Gastrocnemius medialis (tissue), 4 donors: ENCODE measurements around the gene WDR76. TPM values are rescaled to one million over a fixed set of nuclear protein-coding genes. Genes with fewer than 3 reads are reported as not detected.
"Not testable (repeated sequence)": the region's sequence is repeated elsewhere in the genome, so short reads cannot be mapped to it uniquely, and the experiment has no call there.

Experiments
- ATAC-seq, 2 donors: fragments of 150-250 bp; one replicate each; pipeline ENCODE4 v1.9.1; 2016
- DNase-seq, 2 donors: peaks; one replicate each; pipeline ENCODE4 v3.0.0-alpha.2; 2019
- H3K27ac ChIP-seq, 4 donors: fragments of 200-600 bp; sonication (generic); 1 replicate in 1 of 4; 2 replicates in 3 of 4; pipeline ENCODE4 v1.5.1; 2016 to 2018; ENCODE audit warnings: mild to moderate bottlenecking in 2 of 4, moderate library complexity in 1 of 4
- H3K27me3 ChIP-seq, 3 donors: fragments of 200-600 bp; sonication (generic) in 2 of 3; 1 replicate in 1 of 3; 2 replicates in 2 of 3; pipeline versions ENCODE4 v1.5.1 to v1.6.0; 2016 to 2019; ENCODE audit warnings: mild to moderate bottlenecking in 1 of 3, moderate library complexity in 1 of 3
- H3K36me3 ChIP-seq, 2 donors: fragments of 200-600 bp; sonication (generic) in 1 of 2; one replicate each; pipeline ENCODE4 v1.5.1; 2017 to 2018
- H3K4me1 ChIP-seq, 2 donors: fragments of 200-600 bp; sonication (generic) in 1 of 2; one replicate each; pipeline ENCODE4 v1.5.1; 2016 to 2017; ENCODE audit warnings: mild to moderate bottlenecking in 2 of 2
- H3K4me3 ChIP-seq, 4 donors: fragments of 200-600 bp; sonication (generic) in 3 of 4; 1 replicate in 1 of 4; 2 replicates in 3 of 4; pipeline ENCODE4 v1.5.1; 2016 to 2019; ENCODE audit warnings: mild to moderate bottlenecking in 2 of 4
- H3K9me3 ChIP-seq, 3 donors: fragments of 200-600 bp; sonication (generic) in 2 of 3; 1 replicate in 1 of 3; 2 replicates in 2 of 3; pipeline ENCODE4 v1.5.1; 2016 to 2019
- CTCF ChIP-seq, 5 experiments: fragments of 450-650 bp in 3 of 5; fragments of 200-600 bp in 2 of 5; sonication (generic) in 2 of 5; IDR thresholded peaks in 4 of 5; conservative IDR thresholded peaks in 1 of 5; 1 replicate in 4 of 5; 2 replicates in 1 of 5; pipeline ENCODE4 v1.5.1; 2016 to 2019; ENCODE audit warnings: antibody characterized with exemption in 5 of 5, mild to moderate bottlenecking in 3 of 5, moderate library complexity in 3 of 5
- POLR2A ChIP-seq, 2 donors: fragments of 450-650 bp; IDR thresholded peaks; one replicate each; pipeline ENCODE4 v1.6.1; 2017; ENCODE audit warnings: antibody characterized with exemption in 2 of 2, mild to moderate bottlenecking in 2 of 2, moderate library complexity in 2 of 2
- in situ Hi-C, 4 donors: fragments of 200-750 bp; cut with MboI; loops; one replicate each; pipeline versions ENCODE4 v1.15.0 to v1.8.0; 2017; ENCODE audit warnings: low sequenced_read_pairs in 4 of 4
- intact Hi-C: fragments of 100-400 bp; cut with DNase I; formaldehyde crosslinking; loops from one replicate; pipeline ENCODE4 v1.15.1; 2023; ENCODE audit warnings: low total_unique reads
- total RNA-seq, 4 donors: library from RNA; depleted of rRNA; stranded (reverse); fragments of >200 nt; gene quantifications; one replicate each; pipeline versions ENCODE4 v1.1.0 to v1.2.3, GENCODE V29; 2016

Gene WDR76
- total RNA-seq, 4 donors from 2014 or later = 0.12 to 1.0 (median 0.37) TPM

GRCh38 chr15:43832485-43832884 lies 5.7 kb downstream of the WDR76 start:
- in situ Hi-C loops, DNase-seq, H3K4me1 ChIP-seq, H3K9me3 ChIP-seq, H3K27ac ChIP-seq, H3K36me3 ChIP-seq, H3K4me3 ChIP-seq, intact Hi-C loops, ATAC-seq, H3K27me3 ChIP-seq: not testable (repeated sequence)

- DNase-seq (no peak), ATAC-seq (no peak)
- intact Hi-C loops = no loop called here
- Histone ChIP-seq H3K4me3 (no peak overlapping the region), H3K27ac (no peak overlapping the region), H3K27me3 (no peaks in the 10 kb centered on the region), H3K36me3 (no peaks in the 10 kb centered on the region), H3K9me3 (no peaks in the 10 kb centered on the region), H3K4me1 (no peaks in the 10 kb centered on the region)
- no peak for TF ChIP-seq POLR2A (IDR thresholded peaks at IDR 0.05)
- TF ChIP-seq CTCF (IDR thresholded peaks at IDR 0.05 in 4 of 5, conservative IDR thresholded peaks at IDR 0.05 in 1 of 5) = no peak
- in situ Hi-C loops = no loop called here
Observed at GRCh38 chr15:43845421-43845820, 18.6 kb downstream of the WDR76 start.

- no peaks in the 10 kb centered on the region for H3K36me3 ChIP-seq
- H3K27ac ChIP-seq = no peak overlapping the region
- H3K4me1 ChIP-seq = no peaks in the 10 kb centered on the region
- TF ChIP-seq CTCF (IDR thresholded peaks at IDR 0.05 in 4 of 5, conservative IDR thresholded peaks at IDR 0.05 in 1 of 5) (no peak), POLR2A (IDR thresholded peaks at IDR 0.05) (no peak)
- intact Hi-C loops (no loop called here), in situ Hi-C loops (no loop called here)
- ATAC-seq (no peak), DNase-seq (no peak)
- no peaks in the 10 kb centered on the region for H3K27me3 ChIP-seq
- no peaks in the 10 kb centered on the region for H3K9me3 ChIP-seq
- no peak overlapping the region for H3K4me3 ChIP-seq
Observed at GRCh38 chr15:43851251-43851650, 24.4 kb downstream of the WDR76 start.

GRCh38 chr15:43852607-43853006 lies 25.8 kb downstream of the WDR76 start:
- Histone ChIP-seq H3K27ac (no peak overlapping the region), H3K9me3 (no peaks in the 10 kb centered on the region), H3K36me3 (no peaks in the 10 kb centered on the region), H3K27me3 (no peaks in the 10 kb centered on the region), H3K4me1 (no peaks in the 10 kb centered on the region), H3K4me3 (no peak overlapping the region)
- ATAC-seq (no peak), DNase-seq (no peak)
- intact Hi-C loops = no loop called here
- TF ChIP-seq POLR2A (IDR thresholded peaks at IDR 0.05) = no peak
- no peak for TF ChIP-seq CTCF (IDR thresholded peaks at IDR 0.05 in 4 of 5, conservative IDR thresholded peaks at IDR 0.05 in 1 of 5)
- in situ Hi-C loops = no loop called here

GRCh38 chr15:43854801-43855200 lies 28.0 kb downstream of the WDR76 start:
- intact Hi-C loops = no loop called here
- Histone ChIP-seq H3K36me3 (no peaks in the 10 kb centered on the region), H3K4me1 (no peaks in the 10 kb centered on the region), H3K4me3 (no peak overlapping the region), H3K27ac (no peak overlapping the region), H3K9me3 (no peaks in the 10 kb centered on the region), H3K27me3 (no peaks in the 10 kb centered on the region)
- in situ Hi-C loops = no loop called here
- TF ChIP-seq POLR2A (IDR thresholded peaks at IDR 0.05) (no peak), CTCF (IDR thresholded peaks at IDR 0.05 in 4 of 5, conservative IDR thresholded peaks at IDR 0.05 in 1 of 5) (no peak)
- DNase-seq (no peak), ATAC-seq (no peak)
